ENCODE measurements around the gene MCIDAS. TPM values are rescaled to one million over a fixed set of nuclear protein-coding genes. Genes with fewer than 3 reads are reported as not detected.

Gene MCIDAS
- total and polyA plus RNA-seq, 10 of the 15 experiments (the other 5 are each of a cell fraction or from before 2014, with no cell fraction given), result not detected

- peak overlapping the region; percentile 10; the same call in 1 of the 2 replicates for H2AFZ ChIP-seq (ENCODE audit: control insufficient read depth, low read depth, low read length)
- 20% methylated on average over 31 of the region's 31 CpGs for WGBS (ENCODE audit: insufficient coverage, insufficient replicate concordance, low lambda C conversion rate, missing lambda C conversion rate)
- H3K27me3 ChIP-seq (replicated peaks in 1 of 2; ENCODE audit: control insufficient read depth in 2 of 2, insufficient read depth in 2 of 2, low read length in 1 of 2), result peaks cover 23 to 32% of the 10 kb centered on the region in 2 experiments
- peaks cover 9% of the 10 kb centered on the region for H3K4me1 ChIP-seq (ENCODE audit: control insufficient read depth, insufficient read depth, low read length)
- H3K79me2 ChIP-seq (ENCODE audit: control insufficient read depth, insufficient read depth, low read length), result no peaks in the 10 kb centered on the region
- H3K4me2 ChIP-seq (ENCODE audit: control insufficient read depth, insufficient read depth), result peak overlapping the region; percentile 97
- ChIA-PET RAD21 (ENCODE audit: unreplicated experiment) (no interaction called here), SMC1A (ENCODE audit: uncharacterized antibody, unreplicated experiment) (no interaction called here), CTCF (interaction anchor here (0.9 kb wide), 1 partner anchor 16 kb away, joined by 3 read pairs; no protein-coding TSS in a partner anchor), POLR2A (no interaction called here)
- H3K9ac ChIP-seq (ENCODE audit: control insufficient read depth, insufficient read depth, low read length), result no peak overlapping the region
- DNase-seq (ENCODE audit: low read depth, low spot score), result no peak
- peak overlapping the region; percentile 62; the same call in 1 of the 2 replicates for H3K4me3 ChIP-seq
- no TSS peak for BruUV-seq (replicated peaks)
- no peaks in the 10 kb centered on the region for H3K36me3 ChIP-seq (ENCODE audit: control insufficient read depth in 2 of 2, insufficient read depth in 2 of 2, low read length in 1 of 2)
- H4K20me1 ChIP-seq (ENCODE audit: control insufficient read depth, insufficient read depth), result no peaks in the 10 kb centered on the region
- TF ChIP-seq CHD4 (IDR thresholded peaks at IDR 0.05), result no peak
- 0 out of 2 replicates have a peak, but pooled peaks have one; percentile 13 for TF ChIP-seq EZH2 (IDR thresholded peaks at IDR 0.05; ENCODE audit: borderline replicate concordance, control insufficient read depth, low read depth, low read length)
- TF ChIP-seq, protein P1, sequence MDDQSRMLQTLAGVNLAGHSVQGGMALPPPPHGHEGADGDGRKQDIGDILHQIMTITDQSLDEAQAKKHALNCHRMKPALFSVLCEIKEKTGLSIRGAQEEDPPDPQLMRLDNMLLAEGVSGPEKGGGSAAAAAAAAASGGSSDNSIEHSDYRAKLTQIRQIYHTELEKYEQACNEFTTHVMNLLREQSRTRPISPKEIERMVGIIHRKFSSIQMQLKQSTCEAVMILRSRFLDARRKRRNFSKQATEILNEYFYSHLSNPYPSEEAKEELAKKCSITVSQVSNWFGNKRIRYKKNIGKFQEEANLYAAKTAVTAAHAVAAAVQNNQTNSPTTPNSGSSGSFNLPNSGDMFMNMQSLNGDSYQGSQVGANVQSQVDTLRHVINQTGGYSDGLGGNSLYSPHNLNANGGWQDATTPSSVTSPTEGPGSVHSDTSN (IDR thresholded peaks at IDR 0.05; ENCODE audit: insufficient replicate concordance, low read depth, low read length), result no peak
- TF ChIP-seq SUZ12 (IDR thresholded peaks at IDR 0.05; ENCODE audit: unreplicated experiment), result peak; percentile 31
- no peak overlapping the region for H3K27ac ChIP-seq (ENCODE audit: control insufficient read depth, insufficient read depth)
- intact Hi-C loops (cut with micrococcal nuclease; ENCODE audit: unreplicated experiment) (no loop called here), in situ Hi-C loops (cut with MboI) (no loop called here)
- no peak for FAIRE-seq
- ATAC-seq, result no peak
- H3K9me3 ChIP-seq (replicated peaks; ENCODE audit: control insufficient read depth, insufficient read depth, low read length), result no peaks in the 10 kb centered on the region
Observed at GRCh38 chr5:55234121-55234700, 7.1 kb upstream of the MCIDAS start.
